ENCODE data around the gene VPS13D.
"Not testable (repeated sequence)": the region's sequence is repeated elsewhere in the genome, so short reads cannot be mapped to it uniquely, and the experiment has no call there.

Gene VPS13D

GRCh38 chr1:12532405-12533315, 302.8 kb downstream of the VPS13D start:
- no peak overlapping the region for H3K4me3 ChIP-seq (ENCODE audit: low read depth, low read length)
- no peak for TF ChIP-seq CTCF (IDR thresholded peaks at IDR 0.05; ENCODE audit: low read depth, low read length)
- in situ Hi-C loops (cut with HindIII; ENCODE audit: low sequenced_read_pairs), result no loop called here
- DNase-seq (ENCODE audit: low read depth, low spot score), result no peak

GRCh38 chr1:12536023-12536639, 306.3 kb downstream of the VPS13D start:
- H3K4me3 ChIP-seq (ENCODE audit: low read depth, low read length), result no peak overlapping the region
- DNase-seq (ENCODE audit: low read depth, low spot score), result no peak
- in situ Hi-C loops (cut with HindIII; ENCODE audit: low sequenced_read_pairs), result no loop called here
- TF ChIP-seq CTCF (IDR thresholded peaks at IDR 0.05; ENCODE audit: low read depth, low read length), result no peak

- DNase-seq (ENCODE audit: low read depth, low spot score), result no peak
- in situ Hi-C loops (cut with HindIII; ENCODE audit: low sequenced_read_pairs), result no loop called here
- TF ChIP-seq CTCF (IDR thresholded peaks at IDR 0.05; ENCODE audit: low read depth, low read length), result no peak
- no peak overlapping the region for H3K4me3 ChIP-seq (ENCODE audit: low read depth, low read length)
Observed at GRCh38 chr1:12537294-12537693, 307.5 kb downstream of the VPS13D start.

- in situ Hi-C loops (cut with HindIII; ENCODE audit: low sequenced_read_pairs), result no loop called here
- DNase-seq (ENCODE audit: low read depth, low spot score), result no peak
- no peak for TF ChIP-seq CTCF (IDR thresholded peaks at IDR 0.05; ENCODE audit: low read depth, low read length)
- H3K4me3 ChIP-seq (ENCODE audit: low read depth, low read length), result no peak overlapping the region
Observed at GRCh38 chr1:12537906-12538461, 308.2 kb downstream of the VPS13D start.

- H3K4me3 ChIP-seq (ENCODE audit: low read depth, low read length); in situ Hi-C loops (cut with HindIII; ENCODE audit: low sequenced_read_pairs); DNase-seq (ENCODE audit: low read depth, low spot score): not testable (repeated sequence)
Observed at GRCh38 chr1:12538536-12538935, 308.7 kb downstream of the VPS13D start.

GRCh38 chr1:12539320-12539704, 309.5 kb downstream of the VPS13D start:
- no peak for DNase-seq (ENCODE audit: low read depth, low spot score)

More at GRCh38 chr1:12539320-12539704, 309.5 kb downstream of the VPS13D start:
- in situ Hi-C loops (cut with HindIII; ENCODE audit: low sequenced_read_pairs), result no loop called here
- H3K4me3 ChIP-seq (ENCODE audit: low read depth, low read length), result no peak overlapping the region
- no peak for TF ChIP-seq CTCF (IDR thresholded peaks at IDR 0.05; ENCODE audit: low read depth, low read length)
